ENCODE measurements around the gene ZCCHC14.

The ZCCHC14 gene

GRCh38 chr16:87474017-87474416 lies 18.8 kb downstream of the ZCCHC14 start:
- no peak for DNase-seq

GRCh38 chr16:87472935-87473334 lies 19.9 kb downstream of the ZCCHC14 start:
- DNase-seq: no peak

- no peak for DNase-seq
Observed at GRCh38 chr16:87472142-87472778, 20.6 kb downstream of the ZCCHC14 start.

- no peak for DNase-seq
Observed at GRCh38 chr16:87471278-87472141, 21.3 kb downstream of the ZCCHC14 start.

- no peak for DNase-seq
Observed at GRCh38 chr16:87470332-87470731, 22.5 kb downstream of the ZCCHC14 start.

GRCh38 chr16:87469169-87469568 lies 23.7 kb downstream of the ZCCHC14 start:
- DNase-seq: no peak

GRCh38 chr16:87468550-87468949 lies 24.3 kb downstream of the ZCCHC14 start:
- DNase-seq: no peak

- no peak for DNase-seq
Observed at GRCh38 chr16:87466975-87467501, 25.8 kb downstream of the ZCCHC14 start.

- DNase-seq: no peak
Observed at GRCh38 chr16:87465879-87466278, 26.9 kb downstream of the ZCCHC14 start.

- DNase-seq: no peak
Observed at GRCh38 chr16:87465306-87465705, 27.5 kb downstream of the ZCCHC14 start.

- DNase-seq: no peak
Observed at GRCh38 chr16:87464691-87465300, 28.0 kb downstream of the ZCCHC14 start.

- DNase-seq: no peak
Observed at GRCh38 chr16:87463722-87464690, 28.8 kb downstream of the ZCCHC14 start.

GRCh38 chr16:87461466-87461991 lies 31.3 kb downstream of the ZCCHC14 start:
- peak; percentile 81 for DNase-seq

GRCh38 chr16:87460936-87461335 lies 31.9 kb downstream of the ZCCHC14 start:
- no peak for DNase-seq

GRCh38 chr16:87459833-87460232 lies 33.0 kb downstream of the ZCCHC14 start:
- DNase-seq: no peak

GRCh38 chr16:87459027-87459426 lies 33.8 kb downstream of the ZCCHC14 start:
- DNase-seq: no peak

GRCh38 chr16:87458424-87458915 lies 34.4 kb downstream of the ZCCHC14 start:
- no peak for DNase-seq

- DNase-seq: no peak
Observed at GRCh38 chr16:87457709-87458423, 35.0 kb downstream of the ZCCHC14 start.

GRCh38 chr16:87457061-87457611 lies 35.7 kb downstream of the ZCCHC14 start:
- DNase-seq: no peak

GRCh38 chr16:87454391-87454790 lies 38.4 kb downstream of the ZCCHC14 start:
- DNase-seq: no peak

- no peak for DNase-seq
Observed at GRCh38 chr16:87453326-87453725, 39.5 kb downstream of the ZCCHC14 start.

All from NCI-H1105 treated with DMSO at 0.1 percent for 48 hours (cell line).